Stomach (tissue), 4 donors: Measurements from ENCODE around the gene NOVA2.

ENCODE experiments used
- POLR2A ChIP-seq, 4 donors: fragments of 450-650 bp; IDR thresholded peaks; one replicate each; pipeline ENCODE4 v1.6.1; 2016; ENCODE audit warnings: antibody characterized with exemption in 4 of 4, control low read depth in 2 of 4, mild to moderate bottlenecking in 1 of 4, moderate library complexity in 1 of 4
- TF ChIP-seq, protein P1 (sequence below), 7 experiments: fragments of 450-650 bp in 4 of 7; fragments of 200-600 bp in 3 of 7; sonication (generic) in 3 of 7; IDR thresholded peaks; one replicate each; pipeline ENCODE4 v1.5.1; 2016 to 2019; ENCODE audit warnings: antibody characterized with exemption in 7 of 7, control low read depth in 2 of 7, mild to moderate bottlenecking in 1 of 7

DNA sequence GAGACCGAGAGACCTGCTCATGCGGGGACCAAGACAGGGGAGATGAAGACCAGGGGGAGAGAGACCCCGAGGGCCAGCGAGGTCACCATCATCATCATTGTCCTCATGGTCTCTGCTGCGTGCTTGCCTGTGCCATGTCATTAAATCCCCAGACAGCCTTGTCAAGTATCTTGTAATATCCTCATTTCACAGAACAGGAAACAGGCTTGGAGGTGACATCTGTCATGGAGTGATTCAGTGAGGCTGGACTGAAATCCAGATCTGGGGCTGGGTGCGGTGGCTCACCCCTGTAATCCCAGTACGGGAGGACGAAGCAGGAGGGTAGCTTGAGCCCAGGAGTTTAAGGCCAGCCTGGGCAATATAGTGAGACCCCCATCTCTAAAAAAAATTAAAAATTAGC lies 53.2 kb downstream of the NOVA2 start:
- TF ChIP-seq, protein P1, sequence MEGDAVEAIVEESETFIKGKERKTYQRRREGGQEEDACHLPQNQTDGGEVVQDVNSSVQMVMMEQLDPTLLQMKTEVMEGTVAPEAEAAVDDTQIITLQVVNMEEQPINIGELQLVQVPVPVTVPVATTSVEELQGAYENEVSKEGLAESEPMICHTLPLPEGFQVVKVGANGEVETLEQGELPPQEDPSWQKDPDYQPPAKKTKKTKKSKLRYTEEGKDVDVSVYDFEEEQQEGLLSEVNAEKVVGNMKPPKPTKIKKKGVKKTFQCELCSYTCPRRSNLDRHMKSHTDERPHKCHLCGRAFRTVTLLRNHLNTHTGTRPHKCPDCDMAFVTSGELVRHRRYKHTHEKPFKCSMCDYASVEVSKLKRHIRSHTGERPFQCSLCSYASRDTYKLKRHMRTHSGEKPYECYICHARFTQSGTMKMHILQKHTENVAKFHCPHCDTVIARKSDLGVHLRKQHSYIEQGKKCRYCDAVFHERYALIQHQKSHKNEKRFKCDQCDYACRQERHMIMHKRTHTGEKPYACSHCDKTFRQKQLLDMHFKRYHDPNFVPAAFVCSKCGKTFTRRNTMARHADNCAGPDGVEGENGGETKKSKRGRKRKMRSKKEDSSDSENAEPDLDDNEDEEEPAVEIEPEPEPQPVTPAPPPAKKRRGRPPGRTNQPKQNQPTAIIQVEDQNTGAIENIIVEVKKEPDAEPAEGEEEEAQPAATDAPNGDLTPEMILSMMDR (IDR thresholded peaks at IDR 0.05): no peak
- TF ChIP-seq POLR2A (IDR thresholded peaks at IDR 0.05): no peak
